Measurements from ENCODE around the gene FASN.
"Not testable (repeated sequence)": the region's sequence is repeated elsewhere in the genome, so short reads cannot be mapped to it uniquely, and the experiment has no call there.

The FASN gene

DNA sequence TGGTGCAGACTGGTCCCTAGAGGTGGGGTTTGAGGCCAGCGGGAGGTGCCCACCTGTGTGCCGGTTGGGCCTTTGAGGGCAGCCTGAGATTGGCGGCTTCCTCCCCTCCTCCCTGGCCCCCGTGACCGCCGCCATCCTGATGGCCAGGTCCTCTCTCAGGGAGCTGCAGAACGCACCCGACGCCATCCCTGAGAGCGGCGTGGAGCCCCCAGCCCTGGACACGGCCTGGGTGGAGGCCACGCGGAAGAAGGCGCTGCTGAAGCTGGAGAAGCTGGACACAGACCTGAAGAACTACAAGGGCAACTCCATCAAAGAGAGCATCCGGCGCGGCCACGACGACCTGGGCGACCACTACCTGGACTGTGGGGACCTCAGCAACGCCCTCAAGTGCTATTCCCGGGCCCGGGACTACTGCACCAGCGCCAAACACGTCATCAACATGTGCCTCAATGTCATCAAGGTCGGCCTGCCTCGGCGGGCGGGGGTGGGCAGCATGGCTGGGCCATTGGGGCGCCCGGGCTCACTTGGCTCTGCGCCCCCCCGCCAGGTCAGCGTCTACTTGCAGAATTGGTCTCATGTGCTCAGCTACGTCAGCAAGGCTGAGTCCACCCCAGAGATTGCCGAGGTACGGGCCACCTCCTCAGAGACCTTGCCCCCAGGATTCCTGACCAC is 43.5 kb downstream of the FASN start:
- DNase-seq, result no peak

- DNase-seq, result no peak
Observed at GRCh38 chr17:82053556-82054263, 44.3 kb downstream of the FASN start.

DNA sequence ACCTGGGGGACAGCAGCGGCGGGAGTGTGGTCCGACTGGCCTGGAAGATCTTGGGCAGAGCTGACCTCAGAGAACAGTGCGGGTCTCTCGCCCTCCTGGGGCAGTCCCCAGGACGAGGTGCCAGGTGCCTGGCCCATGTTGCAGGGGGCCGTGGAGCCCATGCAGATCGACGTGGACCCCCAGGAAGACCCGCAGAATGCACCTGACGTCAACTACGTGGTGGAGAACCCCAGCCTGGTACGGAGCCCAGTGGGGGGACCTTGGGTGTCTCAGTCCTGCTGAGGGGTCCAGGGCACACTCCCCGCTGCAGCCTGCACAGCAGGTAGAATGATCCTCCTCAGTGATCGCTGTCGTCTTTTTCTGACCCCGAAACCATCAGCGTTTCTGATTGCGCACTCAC is 44.9 kb downstream of the FASN start:
- no peak for DNase-seq

GRCh38 chr17:82052638-82053059 is 45.4 kb downstream of the FASN start:
- DNase-seq, result no peak

- no peak for DNase-seq
Observed at GRCh38 chr17:82051776-82052637, 46.0 kb downstream of the FASN start, which contains the start of the genes GPS1 and RFNG. Gene GPS1 (plus strand): TSS chr17:82051898. CDS start chr17:82051932, 34 bp downstream. Gene RFNG (minus strand): TSS chr17:82051811. CDS start chr17:82051766, 45 bp downstream.

DNA sequence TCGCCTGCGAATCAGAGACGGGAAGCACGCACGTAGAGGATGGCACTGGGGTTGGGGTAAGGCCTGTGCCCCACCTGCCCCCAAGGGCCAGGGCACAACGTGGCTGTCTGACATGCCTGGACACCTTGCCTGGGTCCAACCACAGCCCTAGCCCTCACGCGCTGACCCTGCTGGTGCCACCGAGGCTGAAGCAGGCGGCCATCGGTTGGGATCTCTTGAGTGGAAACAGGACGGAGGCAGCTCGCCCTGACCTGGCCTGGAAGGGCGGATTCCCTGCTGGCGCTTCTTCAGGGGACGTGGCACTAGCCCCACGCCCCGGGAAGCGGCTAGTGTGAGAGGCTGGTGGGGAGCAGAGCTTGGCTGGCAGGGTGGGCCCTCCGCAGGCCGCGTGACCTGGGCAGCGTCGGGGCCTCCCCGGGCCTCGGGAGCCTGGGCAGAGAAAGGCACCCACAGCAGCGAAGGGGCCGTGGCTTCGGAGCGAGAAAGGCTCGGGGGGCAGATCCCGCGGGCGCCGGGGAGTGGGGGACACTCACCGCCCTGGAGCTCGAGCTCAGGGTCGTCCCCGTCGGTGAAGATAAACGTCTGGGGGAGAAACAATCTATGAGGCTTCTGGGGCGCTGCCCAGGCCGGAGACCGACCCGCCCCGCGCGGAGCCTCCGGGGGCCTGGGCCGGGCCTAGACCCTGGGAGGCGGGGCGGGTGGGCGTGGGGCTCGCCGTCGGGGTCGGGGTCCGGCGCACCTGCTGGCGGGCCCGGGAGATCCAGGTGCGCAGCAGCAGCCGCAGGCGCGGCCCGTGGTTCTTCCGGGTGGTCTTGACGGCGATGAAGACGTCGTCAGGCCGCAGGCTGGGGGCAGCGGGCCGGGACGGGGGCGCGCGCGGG is 47.0 kb downstream of the FASN start:
- DNase-seq, result no peak

GRCh38 chr17:82050152-82050760 is 47.8 kb downstream of the FASN start:
- DNase-seq, result no peak

DNA sequence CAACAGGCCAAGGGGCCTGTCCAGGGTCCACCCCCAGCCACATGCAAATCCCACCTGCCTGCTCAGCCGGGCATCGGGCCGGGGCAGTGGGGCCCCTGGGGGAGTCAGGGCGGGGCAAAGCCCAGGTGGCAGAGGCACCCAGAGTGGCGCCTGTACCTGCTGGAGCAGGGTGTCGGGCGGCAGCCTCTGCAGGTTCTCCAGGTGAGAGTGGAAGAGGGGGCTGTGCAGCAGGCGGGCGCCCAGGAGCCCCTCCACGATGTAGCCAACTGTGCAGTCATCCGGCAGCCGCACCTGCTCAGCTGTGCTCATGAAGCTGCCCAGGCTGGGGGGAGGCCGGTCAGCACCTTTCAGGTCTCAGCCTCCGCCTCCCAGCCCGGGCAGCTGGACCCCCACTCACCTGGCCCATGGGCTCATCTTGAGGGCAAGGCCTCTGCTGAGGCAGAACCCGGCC is 48.5 kb downstream of the FASN start:
- no peak for DNase-seq

DNA sequence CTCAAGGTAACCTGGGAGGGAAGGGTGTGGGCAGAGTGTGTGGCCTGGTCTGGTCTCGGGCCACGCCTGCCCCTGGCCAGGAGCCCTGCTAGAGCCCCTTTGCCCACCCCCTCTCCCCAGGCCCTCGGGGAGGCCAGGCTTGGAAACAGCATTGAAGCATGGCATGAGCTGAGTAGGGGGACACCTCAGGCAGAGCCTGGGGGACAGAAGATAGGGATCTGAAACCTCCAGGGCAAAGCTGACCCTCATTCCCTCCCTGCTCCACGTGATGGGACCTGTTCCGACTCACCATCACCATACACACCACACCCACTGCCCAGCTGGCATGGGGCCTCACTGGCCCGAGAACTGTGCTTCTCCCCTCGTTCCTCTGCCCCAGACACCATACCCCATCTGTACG is 48.9 kb downstream of the FASN start:
- DNase-seq, result no peak

DNA sequence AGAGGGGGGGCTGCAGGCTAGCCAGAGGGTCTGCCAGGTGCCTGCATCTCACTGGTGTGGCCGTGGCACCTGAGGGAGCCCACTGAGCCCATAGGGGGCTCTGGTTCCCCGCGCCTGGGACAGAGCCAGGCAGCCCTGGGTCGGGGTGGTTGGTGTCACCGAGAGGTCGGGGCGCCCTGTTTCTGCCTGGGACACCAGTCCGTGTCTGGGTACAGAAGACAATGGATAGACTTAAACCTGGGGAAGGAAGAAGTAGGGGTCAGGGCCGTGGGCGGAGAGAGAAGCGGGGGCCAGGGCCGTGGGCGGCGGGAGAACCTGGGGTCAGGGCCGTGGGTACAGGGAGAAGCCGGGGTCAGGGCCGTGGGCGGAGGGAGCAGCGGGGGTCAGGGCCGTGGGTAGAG is 49.5 kb downstream of the FASN start:
- DNase-seq, result no peak

GRCh38 chr17:82047914-82048570 is 50.0 kb downstream of the FASN start:
- no peak for DNase-seq

GRCh38 chr17:82047379-82047778 is 50.7 kb downstream of the FASN start:
- DNase-seq, result no peak

- no peak for DNase-seq
Observed at GRCh38 chr17:82046903-82047302, 51.1 kb downstream of the FASN start.

DNA sequence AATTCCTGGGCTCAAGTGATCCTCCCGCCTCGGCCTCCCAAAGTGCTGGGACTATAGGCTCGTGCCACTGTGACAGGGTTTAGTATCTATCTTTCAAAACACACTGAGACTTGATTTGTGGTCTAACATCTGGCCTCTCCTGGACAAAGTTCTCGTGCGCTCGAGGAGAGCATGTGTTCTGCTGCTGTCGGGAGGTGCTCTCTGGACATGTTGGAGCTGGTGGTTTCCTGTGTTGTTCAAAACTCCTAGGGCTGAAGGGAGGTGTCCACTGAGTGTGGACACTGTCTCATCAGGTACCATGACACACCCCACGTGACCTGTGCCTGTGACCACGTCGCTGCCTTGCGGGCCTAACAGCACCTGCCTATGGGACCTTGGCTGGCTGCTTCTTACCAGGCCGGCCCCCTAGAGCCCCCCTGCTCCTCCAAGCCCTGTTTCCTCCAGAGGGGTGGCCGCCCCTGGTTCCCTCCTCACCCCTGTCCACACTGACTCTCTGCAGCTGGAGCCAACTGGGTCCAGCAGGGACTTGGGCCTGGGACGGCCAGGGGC is 52.0 kb downstream of the FASN start:
- no peak for DNase-seq

DNA sequence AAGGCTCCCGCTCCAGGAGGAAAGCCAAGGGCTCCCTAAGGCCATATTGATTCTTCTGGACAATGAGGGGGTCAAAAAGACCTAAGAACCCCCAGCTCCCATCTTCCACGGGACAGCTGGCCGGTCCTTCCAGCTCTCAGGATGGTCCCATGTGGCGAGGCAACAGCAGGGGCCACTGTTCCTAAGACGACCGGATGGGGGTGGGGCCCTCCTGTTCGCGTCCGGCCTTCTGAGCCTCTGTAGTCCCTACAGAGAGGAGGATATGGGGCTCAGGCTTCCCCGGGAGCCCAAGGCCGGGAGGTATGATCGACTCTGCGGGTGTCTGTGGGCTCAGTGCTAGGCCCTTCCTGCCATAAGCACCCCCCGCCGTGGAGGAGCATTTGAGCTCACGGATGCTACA is 54.5 kb downstream of the FASN start:
- DNase-seq, result no peak

DNA sequence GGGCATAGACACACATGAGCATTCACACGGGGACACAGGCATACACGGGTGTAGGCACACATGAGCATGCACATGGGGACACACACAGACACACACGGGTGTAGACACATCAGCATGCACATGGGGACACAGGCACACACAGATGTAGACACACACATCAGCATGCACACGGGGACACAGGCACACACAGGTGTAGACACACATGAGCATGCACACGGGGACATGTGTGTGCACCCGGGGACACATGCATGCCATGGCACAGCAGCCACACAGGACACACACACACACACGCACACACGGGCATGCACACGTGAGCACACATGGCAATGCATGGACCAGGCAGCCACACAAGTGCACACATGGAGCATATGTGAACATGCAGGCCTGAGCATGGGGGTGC is 55.4 kb downstream of the FASN start:
- DNase-seq, result no peak

GRCh38 chr17:82041144-82041814 is 56.8 kb downstream of the FASN start:
- DNase-seq, result no peak

DNA sequence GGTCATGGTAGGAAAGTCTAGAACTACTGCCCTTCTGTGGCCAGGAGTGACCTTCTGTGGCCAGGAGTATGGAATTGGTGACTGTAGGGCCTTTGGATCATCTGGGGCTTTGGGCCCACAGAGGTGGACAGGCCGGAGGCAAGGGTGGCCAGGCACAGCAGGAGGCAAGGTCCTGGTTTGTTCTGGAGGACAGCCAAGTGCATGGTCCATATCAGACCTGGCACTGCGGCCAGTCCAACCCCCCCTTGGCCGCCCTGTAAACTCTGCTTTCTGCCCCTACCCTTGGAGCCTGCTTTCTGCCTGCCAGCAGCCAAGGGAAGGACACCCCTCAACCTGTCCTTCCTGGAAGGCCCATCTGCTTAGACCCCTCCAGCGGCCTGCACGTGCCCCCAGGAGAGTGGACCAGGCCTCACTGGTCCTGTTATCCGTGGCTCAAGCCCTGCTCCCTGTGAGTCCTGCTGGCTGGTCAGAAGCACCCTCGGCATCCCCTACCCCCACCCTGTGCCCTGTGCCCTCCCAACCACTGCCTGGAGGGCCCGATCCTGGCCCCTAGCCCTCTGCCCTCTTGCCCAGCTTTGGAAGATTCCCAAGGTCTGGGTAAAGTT is 58.2 kb downstream of the FASN start:
- DNase-seq, result no peak

GRCh38 chr17:82038796-82039409 is 59.1 kb downstream of the FASN start:
- DNase-seq, result not testable (repeated sequence)

DNA sequence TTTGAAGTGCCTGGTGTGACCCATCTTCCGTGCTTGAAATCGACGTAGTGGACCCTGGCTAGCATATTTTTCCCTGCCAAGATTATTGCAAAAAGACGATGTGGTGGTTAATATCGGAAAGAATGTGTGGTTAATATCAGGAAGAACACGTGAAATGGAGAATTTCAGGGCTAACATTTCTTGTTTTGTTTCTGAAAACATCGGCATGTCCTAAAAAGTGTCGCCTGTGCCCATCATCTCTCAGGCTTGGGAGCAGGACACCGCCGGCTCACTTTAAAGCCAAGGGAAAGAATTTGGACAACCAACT is 60.2 kb downstream of the FASN start:
- no peak for DNase-seq

Measured in NCI-H187 treated with DMSO at 0.1 percent for 48 hours (cell line).